Measurements from ENCODE around the gene MBOAT7.

Gene MBOAT7

GRCh38 chr19:54133312-54133956 is 55.9 kb downstream of the MBOAT7 start:
- peak in 1 of 2 donors; percentile 11 for DNase-seq (ENCODE audit: low read depth in 2 of 2)
- H3K4me3 ChIP-seq (replicated peaks in 1 of 2; ENCODE audit: low read depth in 2 of 2, low read length in 2 of 2) = no peak overlapping the region
- TF ChIP-seq, protein P1, sequence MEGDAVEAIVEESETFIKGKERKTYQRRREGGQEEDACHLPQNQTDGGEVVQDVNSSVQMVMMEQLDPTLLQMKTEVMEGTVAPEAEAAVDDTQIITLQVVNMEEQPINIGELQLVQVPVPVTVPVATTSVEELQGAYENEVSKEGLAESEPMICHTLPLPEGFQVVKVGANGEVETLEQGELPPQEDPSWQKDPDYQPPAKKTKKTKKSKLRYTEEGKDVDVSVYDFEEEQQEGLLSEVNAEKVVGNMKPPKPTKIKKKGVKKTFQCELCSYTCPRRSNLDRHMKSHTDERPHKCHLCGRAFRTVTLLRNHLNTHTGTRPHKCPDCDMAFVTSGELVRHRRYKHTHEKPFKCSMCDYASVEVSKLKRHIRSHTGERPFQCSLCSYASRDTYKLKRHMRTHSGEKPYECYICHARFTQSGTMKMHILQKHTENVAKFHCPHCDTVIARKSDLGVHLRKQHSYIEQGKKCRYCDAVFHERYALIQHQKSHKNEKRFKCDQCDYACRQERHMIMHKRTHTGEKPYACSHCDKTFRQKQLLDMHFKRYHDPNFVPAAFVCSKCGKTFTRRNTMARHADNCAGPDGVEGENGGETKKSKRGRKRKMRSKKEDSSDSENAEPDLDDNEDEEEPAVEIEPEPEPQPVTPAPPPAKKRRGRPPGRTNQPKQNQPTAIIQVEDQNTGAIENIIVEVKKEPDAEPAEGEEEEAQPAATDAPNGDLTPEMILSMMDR (IDR thresholded peaks at IDR 0.05; ENCODE audit: low read depth, low read length) = no peak

GRCh38 chr19:54129617-54129996 is 59.8 kb downstream of the MBOAT7 start:
- TF ChIP-seq, protein P1 (IDR thresholded peaks at IDR 0.05; ENCODE audit: low read depth, low read length) = no peak
- no peak for DNase-seq (ENCODE audit: low read depth in 2 of 2)
- no peak overlapping the region for H3K4me3 ChIP-seq (replicated peaks in 1 of 2; ENCODE audit: low read depth in 2 of 2, low read length in 2 of 2)

DNA sequence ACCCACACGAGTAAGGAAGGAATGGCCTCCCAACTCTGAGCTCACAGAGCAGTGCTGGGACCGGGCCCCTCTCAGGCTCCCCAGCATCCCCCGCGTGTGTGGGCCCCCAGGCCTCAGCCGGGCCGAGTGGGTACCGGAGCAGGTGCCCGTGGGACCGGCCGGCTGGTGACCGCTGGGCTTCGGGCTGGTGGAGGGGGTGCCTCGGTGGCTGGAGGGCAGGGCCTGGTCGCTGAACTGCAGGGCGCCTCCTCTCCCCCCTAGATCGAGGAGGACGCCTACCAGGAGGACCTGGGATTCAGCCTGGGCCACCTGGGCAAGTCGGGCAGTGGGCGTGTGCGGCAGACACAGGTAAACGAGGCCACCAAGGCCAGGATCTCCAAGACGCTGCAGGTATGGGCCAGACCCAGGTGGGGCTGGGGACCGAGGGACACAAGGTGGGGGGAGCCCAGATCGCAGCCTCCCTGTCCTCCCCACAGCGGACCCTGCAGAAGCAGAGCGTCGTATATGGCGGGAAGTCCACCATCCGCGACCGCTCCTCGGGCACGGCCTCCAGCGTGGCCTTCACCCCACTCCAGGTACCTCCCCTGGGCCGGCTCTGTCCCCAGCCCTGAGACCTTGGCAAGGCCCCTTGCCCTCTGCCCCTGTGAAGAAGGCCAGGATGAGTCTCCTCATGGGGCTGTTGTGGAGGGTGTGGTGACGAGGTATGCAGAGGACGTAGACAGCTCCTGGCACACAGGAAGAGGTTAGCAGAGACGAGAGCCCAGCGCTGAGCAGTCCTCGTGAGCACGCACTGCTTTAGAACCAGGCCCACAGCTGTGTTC is 60.4 kb downstream of the MBOAT7 start:
- TF ChIP-seq, protein P1 (IDR thresholded peaks at IDR 0.05; ENCODE audit: low read depth, low read length) = no peak
- DNase-seq (ENCODE audit: low read depth in 2 of 2) = no peak
- no peak overlapping the region for H3K4me3 ChIP-seq (replicated peaks in 1 of 2; ENCODE audit: low read depth in 2 of 2, low read length in 2 of 2)

GRCh38 chr19:54128441-54128725 is 61.0 kb downstream of the MBOAT7 start:
- TF ChIP-seq, protein P1 (IDR thresholded peaks at IDR 0.05; ENCODE audit: low read depth, low read length) = no peak
- H3K4me3 ChIP-seq (replicated peaks in 1 of 2; ENCODE audit: low read depth in 2 of 2, low read length in 2 of 2) = no peak overlapping the region
- DNase-seq (ENCODE audit: low read depth in 2 of 2) = no peak

- TF ChIP-seq, protein P1 (IDR thresholded peaks at IDR 0.05; ENCODE audit: low read depth, low read length) = no peak
Measured at GRCh38 chr19:54127688-54128440, 61.5 kb downstream of the MBOAT7 start.

DNA sequence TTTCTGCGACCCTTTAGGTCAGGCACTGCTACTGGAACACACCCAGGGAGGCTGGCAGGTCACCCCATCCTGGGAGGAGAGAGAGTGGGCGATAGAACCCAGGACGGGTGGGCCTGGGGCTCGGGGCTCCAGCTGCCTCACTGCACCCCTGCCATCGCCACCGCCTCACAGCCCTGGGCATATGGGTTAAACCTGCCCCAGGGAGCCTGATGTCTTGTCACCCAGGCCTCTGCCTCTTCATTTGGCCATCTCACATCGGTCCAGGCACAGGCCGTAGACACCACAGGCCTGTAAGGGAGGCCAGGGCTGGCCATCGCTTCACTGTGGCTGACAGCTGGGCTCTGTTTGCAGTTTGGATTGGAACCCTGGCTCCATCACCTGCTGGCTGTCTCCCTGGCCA is 63.7 kb downstream of the MBOAT7 start:
- TF ChIP-seq, protein P1 (IDR thresholded peaks at IDR 0.05; ENCODE audit: low read depth, low read length) = no peak
- no peak overlapping the region for H3K4me3 ChIP-seq (replicated peaks in 1 of 2; ENCODE audit: low read depth in 2 of 2, low read length in 2 of 2)

More at GRCh38 chr19:54127688-54128440, 61.5 kb downstream of the MBOAT7 start:
- no peak for DNase-seq (ENCODE audit: low read depth in 2 of 2)
- no peak overlapping the region for H3K4me3 ChIP-seq (replicated peaks in 1 of 2; ENCODE audit: low read depth in 2 of 2, low read length in 2 of 2)

More for the DNA sequence above, 63.7 kb downstream of the MBOAT7 start:
- DNase-seq (ENCODE audit: low read depth in 2 of 2) = no peak

Measured in cardiac fibroblast (primary cell).